SU-DHL-6 (cell line): Measurements from ENCODE around the gene ZNF629.

Experiments
- H2AFZ ChIP-seq: fragments of 200-600 bp; sonication (generic); 2 replicates; pipeline ENCODE4 v1.6.1; 2014; ENCODE audit warnings: low read depth, mild to moderate bottlenecking, moderate library complexity, mixed read lengths, antibody characterized with exemption, low read length; ENCODE audit not compliant: severe bottlenecking
- H3F3A ChIP-seq: fragments of 200-600 bp; shearing (Covaris generic); 2 replicates; pipeline ENCODE4 v1.6.0; 2016; ENCODE audit warnings: antibody characterized with exemption, mild to moderate bottlenecking; ENCODE audit not compliant: insufficient read depth
- H3K27ac ChIP-seq: fragments of 200-600 bp; sonication (generic); 2 replicates; pipeline ENCODE4 v1.5.1; 2016; ENCODE audit warnings: low read depth, mild to moderate bottlenecking, low read length, moderate library complexity, mixed read lengths
- H3K27me3 ChIP-seq: fragments of 200-600 bp; sonication (generic), shearing (Covaris generic); 2 replicates; pipeline ENCODE4 v1.6.0; 2014; ENCODE audit warnings: mild to moderate bottlenecking, low read length
- H3K36me3 ChIP-seq: fragments of 200-600 bp; sonication (generic); 2 replicates; pipeline ENCODE4 v1.6.1; 2014; ENCODE audit warnings: mild to moderate bottlenecking, low read length, mixed read lengths
- H3K4me2 ChIP-seq: fragments of 300-600, 200-600 bp; shearing (Covaris generic), sonication (generic); 2 replicates; pipeline ENCODE4 v1.6.0; 2014; ENCODE audit warnings: low read length, low read depth, mild to moderate bottlenecking; ENCODE audit not compliant: poor library complexity, severe bottlenecking
- H3K4me3 ChIP-seq: fragments of 200-600 bp; sonication (generic); 2 replicates; pipeline ENCODE4 v1.5.1; 2014; ENCODE audit warnings: antibody characterized with exemption, low read length, mild to moderate bottlenecking, mixed read lengths; ENCODE audit not compliant: insufficient read depth, poor library complexity, severe bottlenecking
- H3K79me2 ChIP-seq: fragments of 200-600 bp; sonication (generic); 2 replicates; pipeline ENCODE4 v1.6.1; 2014; ENCODE audit warnings: mild to moderate bottlenecking, low read length, moderate library complexity; ENCODE audit not compliant: insufficient read depth
- H3K9ac ChIP-seq: fragments of 200-600 bp; sonication (generic); 2 replicates; pipeline ENCODE4 v1.7.0; 2014; ENCODE audit warnings: mild to moderate bottlenecking, low read length
- H3K9me2 ChIP-seq: fragments of 200-600 bp; sonication (generic); replicated peaks from 2 replicates; pipeline ENCODE4 v1.6.1; 2014; ENCODE audit warnings: low read length; ENCODE audit not compliant: insufficient read depth
- H3K9me3 ChIP-seq: fragments of 200-600 bp; sonication (generic); 2 replicates; pipeline ENCODE4 v1.6.1; 2014; ENCODE audit warnings: low read length, mixed read lengths; ENCODE audit not compliant: insufficient read depth
- H4K20me1 ChIP-seq: fragments of 200-600 bp; sonication (generic); 2 replicates; pipeline ENCODE4 v1.6.1; 2014; ENCODE audit warnings: low read depth, mild to moderate bottlenecking, antibody characterized with exemption, low read length, moderate library complexity, mixed read lengths
- EZH2phosphoT487 ChIP-seq: fragments of 200-600 bp; sonication (generic), shearing (Covaris generic); conservative IDR thresholded peaks from 2 replicates; pipeline ENCODE4 v1.6.1; 2018; ENCODE audit warnings: mild to moderate bottlenecking, antibody characterized with exemption, low read length, moderate library complexity, mixed read lengths
- TF ChIP-seq, protein P1 (sequence below): fragments of 200-600 bp; sonication (generic); IDR thresholded peaks from one replicate; pipeline ENCODE4 v1.5.1; 2017; ENCODE audit warnings: antibody characterized with exemption, mild to moderate bottlenecking, low read length, moderate library complexity; ENCODE audit not compliant: insufficient read depth, poor library complexity, severe bottlenecking

The ZNF629 gene

DNA sequence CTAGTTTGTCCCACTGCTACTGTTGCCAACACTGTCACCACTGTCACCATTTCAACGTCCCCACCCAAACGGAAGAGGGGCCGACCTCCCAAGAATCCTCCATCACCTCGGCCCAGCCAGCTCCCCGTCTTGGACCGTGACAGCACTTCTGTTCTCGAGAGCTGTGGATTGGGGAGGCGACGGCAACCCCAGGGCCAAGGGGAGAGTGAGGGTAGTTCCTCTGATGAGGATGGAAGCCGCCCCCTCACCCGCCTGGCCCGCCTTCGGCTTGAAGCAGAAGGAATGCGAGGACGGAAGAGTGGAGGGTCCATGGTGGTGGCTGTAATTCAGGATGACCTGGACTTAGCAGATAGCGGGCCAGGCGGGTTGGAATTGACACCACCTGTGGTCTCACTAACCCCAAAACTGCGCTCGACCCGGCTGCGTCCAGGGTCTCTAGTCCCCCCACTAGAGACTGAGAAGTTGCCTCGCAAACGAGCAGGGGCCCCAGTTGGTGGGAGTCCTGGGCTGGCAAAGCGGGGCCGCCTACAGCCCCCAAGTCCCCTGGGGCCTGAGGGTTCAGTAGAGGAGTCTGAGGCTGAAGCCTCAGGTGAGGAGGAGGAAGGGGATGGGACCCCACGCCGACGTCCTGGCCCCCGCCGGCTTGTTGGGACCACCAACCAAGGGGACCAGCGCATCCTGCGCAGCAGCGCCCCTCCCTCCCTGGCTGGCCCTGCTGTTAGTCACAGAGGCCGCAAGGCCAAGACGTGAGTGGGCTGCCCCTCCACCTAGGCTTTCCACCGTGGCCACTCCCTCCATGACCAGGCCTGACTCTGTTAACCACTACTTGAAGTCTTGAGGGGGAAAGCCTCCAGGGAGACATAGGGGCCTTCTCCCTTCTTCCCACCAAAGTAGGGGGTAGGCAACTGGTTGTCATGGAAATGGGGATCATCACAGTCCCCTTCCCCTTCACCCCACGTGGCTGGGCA lies 47.7 kb downstream of the ZNF629 start:
- no peaks in the 10 kb centered on the region for H4K20me1 ChIP-seq
- peaks cover 6% of the 10 kb centered on the region for H3F3A ChIP-seq
- H3K27me3 ChIP-seq: no peaks in the 10 kb centered on the region
- no peaks in the 10 kb centered on the region for H3K9me3 ChIP-seq
- H3K4me2 ChIP-seq: no peak overlapping the region
- TF ChIP-seq, protein P1, sequence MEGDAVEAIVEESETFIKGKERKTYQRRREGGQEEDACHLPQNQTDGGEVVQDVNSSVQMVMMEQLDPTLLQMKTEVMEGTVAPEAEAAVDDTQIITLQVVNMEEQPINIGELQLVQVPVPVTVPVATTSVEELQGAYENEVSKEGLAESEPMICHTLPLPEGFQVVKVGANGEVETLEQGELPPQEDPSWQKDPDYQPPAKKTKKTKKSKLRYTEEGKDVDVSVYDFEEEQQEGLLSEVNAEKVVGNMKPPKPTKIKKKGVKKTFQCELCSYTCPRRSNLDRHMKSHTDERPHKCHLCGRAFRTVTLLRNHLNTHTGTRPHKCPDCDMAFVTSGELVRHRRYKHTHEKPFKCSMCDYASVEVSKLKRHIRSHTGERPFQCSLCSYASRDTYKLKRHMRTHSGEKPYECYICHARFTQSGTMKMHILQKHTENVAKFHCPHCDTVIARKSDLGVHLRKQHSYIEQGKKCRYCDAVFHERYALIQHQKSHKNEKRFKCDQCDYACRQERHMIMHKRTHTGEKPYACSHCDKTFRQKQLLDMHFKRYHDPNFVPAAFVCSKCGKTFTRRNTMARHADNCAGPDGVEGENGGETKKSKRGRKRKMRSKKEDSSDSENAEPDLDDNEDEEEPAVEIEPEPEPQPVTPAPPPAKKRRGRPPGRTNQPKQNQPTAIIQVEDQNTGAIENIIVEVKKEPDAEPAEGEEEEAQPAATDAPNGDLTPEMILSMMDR: no peak
- no peak for TF ChIP-seq EZH2phosphoT487
- H3K9ac ChIP-seq: no peak overlapping the region
- no peak overlapping the region for H3K27ac ChIP-seq
- no peak overlapping the region for H2AFZ ChIP-seq
- H3K36me3 ChIP-seq: peaks cover 10% of the 10 kb centered on the region; the same call in 1 of the 2 replicates
- no peak overlapping the region for H3K4me3 ChIP-seq
- no peaks in the 10 kb centered on the region for H3K9me2 ChIP-seq
- no peaks in the 10 kb centered on the region for H3K79me2 ChIP-seq

- H2AFZ ChIP-seq: no peak overlapping the region
- H3K4me2 ChIP-seq: no peak overlapping the region
- no peaks in the 10 kb centered on the region for H3K9me3 ChIP-seq
- peaks cover 11% of the 10 kb centered on the region; the same call in 1 of the 2 replicates for H3K36me3 ChIP-seq
- H3K9ac ChIP-seq: no peak overlapping the region
- no peaks in the 10 kb centered on the region for H3K9me2 ChIP-seq
- no peaks in the 10 kb centered on the region for H3K79me2 ChIP-seq
- H3K27ac ChIP-seq: no peak overlapping the region
- H3F3A ChIP-seq: no peaks in the 10 kb centered on the region
- TF ChIP-seq EZH2phosphoT487: no peak
- TF ChIP-seq, protein P1: no peak
- no peaks in the 10 kb centered on the region for H4K20me1 ChIP-seq
- H3K4me3 ChIP-seq: no peak overlapping the region
- no peaks in the 10 kb centered on the region for H3K27me3 ChIP-seq
These were observed 49.0 kb downstream of the ZNF629 start for GRCh38 chr16:30737794-30738648.

- TF ChIP-seq, protein P1: no peak
- no peak for TF ChIP-seq EZH2phosphoT487
These were observed 49.8 kb downstream of the ZNF629 start for GRCh38 chr16:30736995-30737793.

More at GRCh38 chr16:30736995-30737793, 49.8 kb downstream of the ZNF629 start:
- Histone ChIP-seq H3K27ac (no peak overlapping the region), H3K9ac (no peak overlapping the region), H3K9me2 (no peaks in the 10 kb centered on the region), H2AFZ (no peak overlapping the region), H3K36me3 (peaks cover 13% of the 10 kb centered on the region; the same call in 1 of the 2 replicates), H4K20me1 (no peaks in the 10 kb centered on the region), H3K27me3 (no peaks in the 10 kb centered on the region), H3K79me2 (no peaks in the 10 kb centered on the region), H3K9me3 (no peaks in the 10 kb centered on the region), H3F3A (no peaks in the 10 kb centered on the region), H3K4me3 (no peak overlapping the region), H3K4me2 (no peak overlapping the region)
